ENCODE data around the gene GNG13. TPM values are rescaled to one million over a fixed set of nuclear protein-coding genes. Genes with fewer than 3 reads are reported as not detected.

GNG13 gene
- total RNA-seq, 1 experiment from 2014 or later = 0.23 TPM

GRCh38 chr16:831571-832413, 31.3 kb upstream of the GNG13 start (continued):
- no peak for TF ChIP-seq POLR2AphosphoS5 (IDR thresholded peaks at IDR 0.05; ENCODE audit: low read depth, low read length)

- no peaks in the 10 kb centered on the region for H3K27me3 ChIP-seq (ENCODE audit: control insufficient read depth, insufficient read depth, low read length)
- ATAC-seq (no peak), DNase-seq (ENCODE audit: low read depth, low spot score) (no peak)
- no peaks in the 10 kb centered on the region for H3K36me3 ChIP-seq (ENCODE audit: control insufficient read depth, insufficient read depth, low read length)
- BruUV-seq (replicated peaks) = no TSS peak
- POLR2A ChIA-PET = no interaction called here
- TF ChIP-seq REST (IDR thresholded peaks at IDR 0.05; ENCODE audit: insufficient read depth in 1 of 2, low read depth in 2 of 2, low read length in 1 of 2) = no peak
- TF ChIP-seq CTCF (IDR thresholded peaks at IDR 0.05) = no peak
- no peak overlapping the region for H3K4me3 ChIP-seq (ENCODE audit: low read depth in 2 of 2, low read length in 2 of 2)
- no peaks in the 10 kb centered on the region for H3K4me1 ChIP-seq (ENCODE audit: control insufficient read depth, insufficient read depth, low read length)
- in situ Hi-C loops (cut with HindIII; ENCODE audit: low pct_unique_long_range_greater_than_20kb, low sequenced_read_pairs) (no loop called here), intact Hi-C loops (cut with micrococcal nuclease; ENCODE audit: unreplicated experiment) (no loop called here)
- H3K9me3 ChIP-seq (ENCODE audit: control insufficient read depth, insufficient read depth, low read depth, low read length) = peaks cover under 1% of the 10 kb centered on the region; the same call in 1 of the 2 replicates
- CTCF ChIA-PET = no interaction called here
- H3K27ac ChIP-seq (ENCODE audit: low read length) = no peak overlapping the region
Observed at GRCh38 chr16:830871-831570, 30.5 kb upstream of the GNG13 start.

- TF ChIP-seq REST (IDR thresholded peaks at IDR 0.05; ENCODE audit: insufficient read depth in 1 of 2, low read depth in 2 of 2, low read length in 1 of 2) (0 out of 4 replicates have a peak, but pooled peaks of 1 of the 2 experiments have one; percentile 23), POLR2AphosphoS5 (IDR thresholded peaks at IDR 0.05; ENCODE audit: low read depth, low read length) (no peak), TCF7L2 (IDR thresholded peaks at IDR 0.05; ENCODE audit: low read depth, low read length) (no peak), SIN3A (IDR thresholded peaks at IDR 0.05; ENCODE audit: borderline replicate concordance, insufficient read depth, low read depth, low read length) (no peak), CTCF (IDR thresholded peaks at IDR 0.05) (no peak)
- H3K4me1 ChIP-seq (ENCODE audit: control insufficient read depth, insufficient read depth, low read length) = no peaks in the 10 kb centered on the region
- POLR2A ChIA-PET = no interaction called here
- no peaks in the 10 kb centered on the region for H3K27me3 ChIP-seq (ENCODE audit: control insufficient read depth, insufficient read depth, low read length)
- no peaks in the 10 kb centered on the region for H3K9me3 ChIP-seq (ENCODE audit: control insufficient read depth, insufficient read depth, low read depth, low read length)
- no peak overlapping the region for H3K27ac ChIP-seq (ENCODE audit: low read length)
- H3K36me3 ChIP-seq (ENCODE audit: control insufficient read depth, insufficient read depth, low read length) = no peaks in the 10 kb centered on the region
- H3K4me3 ChIP-seq (ENCODE audit: low read depth in 2 of 2, low read length in 2 of 2) = no peak overlapping the region
- no peak for ATAC-seq
- CTCF ChIA-PET = no interaction called here
- intact Hi-C loops (cut with micrococcal nuclease; ENCODE audit: unreplicated experiment) = no loop called here
- in situ Hi-C loops (cut with HindIII; ENCODE audit: low pct_unique_long_range_greater_than_20kb, low sequenced_read_pairs) = no loop called here
- BruUV-seq (replicated peaks) = no TSS peak
- no peak for DNase-seq (ENCODE audit: low read depth, low spot score)
Observed at GRCh38 chr16:830107-830870, 29.8 kb upstream of the GNG13 start.

All from Panc1 (cell line).